Heart right ventricle (tissue), 16 donors: Measurements from ENCODE around the gene TSSK2. TPM values are rescaled to one million over a fixed set of nuclear protein-coding genes. Genes with fewer than 3 reads are reported as not detected.

Experiments
- ATAC-seq, 8 donors: fragments of 200-7000 bp; cut with Tn5 transposase; one replicate each; pipeline ENCODE4 v1.9.1; 2020; ENCODE audit warnings: mild to moderate bottlenecking in 8 of 8, moderate library complexity in 8 of 8, moderate number of reproducible peaks in 1 of 8
- DNase-seq, 2 donors: peaks; one replicate each; pipeline ENCODE4 v3.0.0-alpha.2; 2020
- H3K27ac ChIP-seq, 10 donors: fragments of 200-600 bp; sonication (generic) in 2 of 10; one replicate each; pipeline versions ENCODE4 v1.5.0 to v1.8.0; 2020 to 2022; ENCODE audit warnings: mild to moderate bottlenecking in 3 of 10
- H3K27me3 ChIP-seq, 7 donors: fragments of 200-600 bp; one replicate each; pipeline ENCODE4 v1.8.0; 2021 to 2022; ENCODE audit warnings: mild to moderate bottlenecking in 2 of 7
- H3K36me3 ChIP-seq, 9 donors: fragments of 200-600 bp; sonication (generic) in 1 of 9; one replicate each; pipeline versions ENCODE4 v1.5.0 to v1.8.0; 2020 to 2022; ENCODE audit warnings: mild to moderate bottlenecking in 2 of 9
- H3K4me1 ChIP-seq, 9 donors: fragments of 200-600 bp; sonication (generic) in 1 of 9; one replicate each; pipeline versions ENCODE4 v1.5.0 to v1.8.0; 2020 to 2022; ENCODE audit warnings: mild to moderate bottlenecking in 4 of 9
- H3K4me3 ChIP-seq, 10 donors: fragments of 200-600 bp; sonication (generic) in 2 of 10; one replicate each; pipeline versions ENCODE4 v1.5.0 to v1.8.0; 2020 to 2022; ENCODE audit warnings: mild to moderate bottlenecking in 7 of 10, moderate library complexity in 2 of 10
- H3K9me3 ChIP-seq, 11 donors: fragments of 200-600 bp in 10 of 11; sonication (generic) in 2 of 11; one replicate each; pipeline versions ENCODE4 v1.5.0 to v1.8.0; 2013 to 2022; ENCODE audit warnings: mild to moderate bottlenecking in 2 of 11, control low read depth in 1 of 11, moderate library complexity in 1 of 11
- CTCF ChIP-seq, 9 donors: fragments of 200-600 bp; sonication (generic) in 2 of 9; IDR thresholded peaks; one replicate each; pipeline versions ENCODE4 v1.5.0 to v1.8.0; 2021 to 2022; ENCODE audit warnings: antibody characterized with exemption in 9 of 9, mild to moderate bottlenecking in 5 of 9, moderate library complexity in 1 of 9
- WGBS, 2 donors: extraction: QIAGEN DNeasy Blood & Tissue Kit; methylation state at CpG; one replicate each; pipeline ENCODE4 v1.1.7; 2013; ENCODE audit warnings: inconsistent platforms in 1 of 2; 5-methylcytosine and 5-hydroxymethylcytosine counted together
- intact Hi-C, 10 donors: fragments of 100-400 bp; cut with DNase I; formaldehyde crosslinking; loops; one replicate each; pipeline versions ENCODE4 v1.11.1 to v1.14.2; 2022
- polyA plus RNA-seq, 2 donors: library from polyadenylated mRNA; stranded (reverse); fragments of 200-250 nt; gene quantifications; one replicate each; pipeline ENCODE4 v1.2.3, GENCODE V29; 2013
- total RNA-seq, 10 donors: library from RNA; stranded (reverse); fragmentation: NEBNext Ultra II Directional in 3 of 10; extraction: Animal tissue kit (Norgen Biotek cat#: 25700) in 3 of 10; gene quantifications; one replicate each; pipeline versions ENCODE4 v1.2.1 to v1.2.4, GENCODE V29; 2021 to 2023
- donor health status: Arrhythmogenic right ventricular cardiomyopathy.
- donor health status: ischemic (EF 13 %, LVEDD 7.1; RV severe dilation, severe dysfunction).
- donor health status: healthy with polysubstance abuse.
- donor health status: DM: no; HTN: yes; CAD: no.
- donor health status: DM: no; HTN: no; CAD: no.
- donor health status: ischemic (EF 25% LVEDD 6.9; RV normal size, moderate dysfunction).
- donor health status: ischemic (EF 25% LVEDD 5.7; RV mildly dilated, moderate dysfunction).
- donor health status: healthy.
- donor health status: DM: yes; HTN: yes; CAD: no.
- donor health status: Ischemic cardiomyopathy.
- donor health status: ischemic (EF 35%, LVEDD 5.7; RV mildly dilated, moderate dysfunction).
- donor health status: nonischemic (EF 11% LVEDD 7.7; RV severe dilation, severe dysfunction).
- donor health status: DM: yes; HTN: yes; CAD: no.
- donor health status: PGD.
- donor health status: ischemic (EF 29% LVEDD 5.4; RV normal size, mild dysfunction).
- donor health status: nonischemic (EF 23%, LVEDD 6.1; RV moderate dilation, normal function).

The TSSK2 gene
- total and polyA plus RNA-seq, 12 donors, result 0.14 to 0.37 (median 0.19) TPM; not detected in 9

- ATAC-seq (no peak), DNase-seq (no peak)
- Histone ChIP-seq H3K27ac (no peak overlapping the region), H3K4me3 (no peak overlapping the region), H3K4me1 (no peaks in the 10 kb centered on the region), H3K9me3 (no peaks in the 10 kb centered on the region), H3K36me3 (peaks cover 0 to 63% (median 38%) of the 10 kb centered on the region in 9 donors), H3K27me3 (no peaks in the 10 kb centered on the region)
- TF ChIP-seq CTCF (IDR thresholded peaks at IDR 0.05), result no peak
- intact Hi-C loops, result no loop called here
- WGBS, 2 donors, result 83 to 86% methylated on average over 9 of the region's 9 CpGs
These were observed 1.7 kb downstream of the TSSK2 start for GRCh38 chr22:19132693-19133400.

- Histone ChIP-seq H3K27ac (no peak overlapping the region), H3K36me3 (peaks cover 0 to 70% (median 45%) of the 10 kb centered on the region in 9 donors), H3K9me3 (no peaks in the 10 kb centered on the region), H3K4me3 (no peak overlapping the region), H3K4me1 (no peaks in the 10 kb centered on the region), H3K27me3 (no peaks in the 10 kb centered on the region)
- intact Hi-C loops, result no loop called here
- no peak for DNase-seq
- 96 to 97% methylated on average over 13 of the region's 13 CpGs for WGBS, 2 donors
- TF ChIP-seq CTCF (IDR thresholded peaks at IDR 0.05), result no peak
- ATAC-seq, result no peak
These were observed 2.5 kb downstream of the TSSK2 start for GRCh38 chr22:19133561-19133960.

- no peak for ATAC-seq
- 94 to 95% methylated on average over 21 of the region's 21 CpGs for WGBS, 2 donors
These were observed 3.2 kb downstream of the TSSK2 start for GRCh38 chr22:19134176-19134831.

GRCh38 chr22:19134874-19135273 lies 3.8 kb downstream of the TSSK2 start:
- 90 to 93% methylated on average over 18 of the region's 18 CpGs for WGBS, 2 donors
- intact Hi-C loops, result no loop called here
- no peak for ATAC-seq

More at GRCh38 chr22:19134176-19134831, 3.2 kb downstream of the TSSK2 start:
- H3K27ac ChIP-seq, result no peak overlapping the region
- no peak for DNase-seq
- no peak for TF ChIP-seq CTCF (IDR thresholded peaks at IDR 0.05)
- no peaks in the 10 kb centered on the region for H3K4me1 ChIP-seq
- H3K27me3 ChIP-seq, result no peaks in the 10 kb centered on the region
- H3K4me3 ChIP-seq, result no peak overlapping the region
- no peaks in the 10 kb centered on the region for H3K9me3 ChIP-seq
- peaks cover 0 to 77% (median 52%) of the 10 kb centered on the region in 9 donors for H3K36me3 ChIP-seq
- intact Hi-C loops, result no loop called here

More at GRCh38 chr22:19134874-19135273, 3.8 kb downstream of the TSSK2 start:
- no peak for TF ChIP-seq CTCF (IDR thresholded peaks at IDR 0.05)
- Histone ChIP-seq H3K27me3 (no peaks in the 10 kb centered on the region), H3K36me3 (peaks cover 0 to 83% (median 58%) of the 10 kb centered on the region in 9 donors), H3K9me3 (no peaks in the 10 kb centered on the region), H3K4me1 (no peaks in the 10 kb centered on the region), H3K27ac (no peak overlapping the region), H3K4me3 (no peak overlapping the region)
- no peak for DNase-seq
